ENCODE results near the gene DPY19L1. TPM values are rescaled to one million over a fixed set of nuclear protein-coding genes. Genes with fewer than 3 reads are reported as not detected.
"Not testable (repeated sequence)": the region's sequence is repeated elsewhere in the genome, so short reads cannot be mapped to it uniquely, and the experiment has no call there.

Gene DPY19L1
- total RNA-seq, 2 experiments from 2014 or later = 5.8 to 17.6 TPM

- no peak overlapping the region for H2AFZ ChIP-seq (ENCODE audit: low read length)
- CTCF ChIA-PET (ENCODE audit: unreplicated experiment) = no interaction called here
- H3K36me3 ChIP-seq (ENCODE audit: insufficient read depth, low read length) = no peaks in the 10 kb centered on the region; the same call in 1 of the 2 replicates
- no peak for DNase-seq (ENCODE audit: low spot score)
- H3K4me1 ChIP-seq (ENCODE audit: insufficient read depth, low read length, poor library complexity, severe bottlenecking) = no peaks in the 10 kb centered on the region
- intact Hi-C loops (cut with micrococcal nuclease; ENCODE audit: unreplicated experiment) = no loop called here
- H4K20me1 ChIP-seq (ENCODE audit: insufficient read depth, low read length) = no peaks in the 10 kb centered on the region
- H3K79me2 ChIP-seq (ENCODE audit: insufficient read depth, low read depth, low read length) = no peaks in the 10 kb centered on the region
- H3K9me2 ChIP-seq (ENCODE audit: insufficient read depth, low read length) = no peaks in the 10 kb centered on the region
- BruUV-seq (replicated peaks) = no TSS peak
- H3K4me3 ChIP-seq (ENCODE audit: low read depth, low read length, poor library complexity, severe bottlenecking) = no peak overlapping the region
- no peaks in the 10 kb centered on the region for H3K9me3 ChIP-seq (ENCODE audit: low read length)
- TF ChIP-seq EZH2phosphoT487 (IDR thresholded peaks at IDR 0.05; ENCODE audit: borderline replicate concordance, low read depth, low read length) (no peak), CTCF (conservative IDR thresholded peaks at IDR 0.05; ENCODE audit: low read length) (no peak)
- no peak overlapping the region for H3K4me2 ChIP-seq (ENCODE audit: low read length)
- POLR2A ChIA-PET = no interaction called here
- H3K27ac ChIP-seq (ENCODE audit: low read depth, low read length, poor library complexity, severe bottlenecking) = no peak overlapping the region
Measured at GRCh38 chr7:34928560-34928959, 108.7 kb downstream of the DPY19L1 start.

GRCh38 chr7:34928052-34928451 is 109.2 kb downstream of the DPY19L1 start:
- Histone ChIP-seq H3K79me2 (ENCODE audit: insufficient read depth, low read depth, low read length) (no peaks in the 10 kb centered on the region), H2AFZ (ENCODE audit: low read length) (no peak overlapping the region), H3K4me3 (ENCODE audit: low read depth, low read length, poor library complexity, severe bottlenecking) (no peak overlapping the region), H3K4me1 (ENCODE audit: insufficient read depth, low read length, poor library complexity, severe bottlenecking) (no peaks in the 10 kb centered on the region), H3K9me2 (ENCODE audit: insufficient read depth, low read length) (no peaks in the 10 kb centered on the region), H3K4me2 (ENCODE audit: low read length) (no peak overlapping the region), H3K36me3 (ENCODE audit: insufficient read depth, low read length) (no peaks in the 10 kb centered on the region; the same call in 1 of the 2 replicates), H4K20me1 (ENCODE audit: insufficient read depth, low read length) (no peaks in the 10 kb centered on the region), H3K27ac (ENCODE audit: low read depth, low read length, poor library complexity, severe bottlenecking) (no peak overlapping the region), H3K9me3 (ENCODE audit: low read length) (no peaks in the 10 kb centered on the region)
- CTCF ChIA-PET (ENCODE audit: unreplicated experiment) = no interaction called here
- DNase-seq (ENCODE audit: low spot score) = peak; percentile 59
- intact Hi-C loops (cut with micrococcal nuclease; ENCODE audit: unreplicated experiment) = no loop called here
- TF ChIP-seq EZH2phosphoT487 (IDR thresholded peaks at IDR 0.05; ENCODE audit: borderline replicate concordance, low read depth, low read length) (no peak), CTCF (conservative IDR thresholded peaks at IDR 0.05; ENCODE audit: low read length) (peak; percentile 86)
- POLR2A ChIA-PET = no interaction called here
- BruUV-seq (replicated peaks) = no TSS peak

GRCh38 chr7:34920470-34920869 is 116.8 kb downstream of the DPY19L1 start:
- H3K36me3 ChIP-seq (ENCODE audit: insufficient read depth, low read length); POLR2A ChIA-PET; H3K4me1 ChIP-seq (ENCODE audit: insufficient read depth, low read length, poor library complexity, severe bottlenecking); H3K4me3 ChIP-seq (ENCODE audit: low read depth, low read length, poor library complexity, severe bottlenecking); H3K4me2 ChIP-seq (ENCODE audit: low read length); H3K9me3 ChIP-seq (ENCODE audit: low read length); H3K27ac ChIP-seq (ENCODE audit: low read depth, low read length, poor library complexity, severe bottlenecking); H3K9me2 ChIP-seq (ENCODE audit: insufficient read depth, low read length); H2AFZ ChIP-seq (ENCODE audit: low read length); H3K79me2 ChIP-seq (ENCODE audit: insufficient read depth, low read depth, low read length); H4K20me1 ChIP-seq (ENCODE audit: insufficient read depth, low read length); DNase-seq (ENCODE audit: low spot score); BruUV-seq (replicated peaks); CTCF ChIA-PET (ENCODE audit: unreplicated experiment); intact Hi-C loops (cut with micrococcal nuclease; ENCODE audit: unreplicated experiment): not testable (repeated sequence)

- intact Hi-C loops (cut with micrococcal nuclease; ENCODE audit: unreplicated experiment); H3K79me2 ChIP-seq (ENCODE audit: insufficient read depth, low read depth, low read length); DNase-seq (ENCODE audit: low spot score); H3K36me3 ChIP-seq (ENCODE audit: insufficient read depth, low read length); H3K4me3 ChIP-seq (ENCODE audit: low read depth, low read length, poor library complexity, severe bottlenecking); H2AFZ ChIP-seq (ENCODE audit: low read length); CTCF ChIA-PET (ENCODE audit: unreplicated experiment); H3K4me2 ChIP-seq (ENCODE audit: low read length); H3K4me1 ChIP-seq (ENCODE audit: insufficient read depth, low read length, poor library complexity, severe bottlenecking); H3K9me2 ChIP-seq (ENCODE audit: insufficient read depth, low read length); H4K20me1 ChIP-seq (ENCODE audit: insufficient read depth, low read length); H3K9me3 ChIP-seq (ENCODE audit: low read length); H3K27ac ChIP-seq (ENCODE audit: low read depth, low read length, poor library complexity, severe bottlenecking); BruUV-seq (replicated peaks): not testable (repeated sequence)
- POLR2A ChIA-PET = interaction anchor here (0.6 kb wide), 1 partner anchor 95 kb away, joined by 3 read pairs; no protein-coding TSS in a partner anchor
Measured at GRCh38 chr7:34919038-34919437, 118.2 kb downstream of the DPY19L1 start.

GRCh38 chr7:34918198-34918861 is 119.0 kb downstream of the DPY19L1 start:
- H3K9me3 ChIP-seq (ENCODE audit: low read length); intact Hi-C loops (cut with micrococcal nuclease; ENCODE audit: unreplicated experiment); H2AFZ ChIP-seq (ENCODE audit: low read length); H3K27ac ChIP-seq (ENCODE audit: low read depth, low read length, poor library complexity, severe bottlenecking); BruUV-seq (replicated peaks); H3K4me2 ChIP-seq (ENCODE audit: low read length); H3K4me1 ChIP-seq (ENCODE audit: insufficient read depth, low read length, poor library complexity, severe bottlenecking); H4K20me1 ChIP-seq (ENCODE audit: insufficient read depth, low read length); H3K9me2 ChIP-seq (ENCODE audit: insufficient read depth, low read length); POLR2A ChIA-PET; H3K79me2 ChIP-seq (ENCODE audit: insufficient read depth, low read depth, low read length); H3K4me3 ChIP-seq (ENCODE audit: low read depth, low read length, poor library complexity, severe bottlenecking); CTCF ChIA-PET (ENCODE audit: unreplicated experiment); DNase-seq (ENCODE audit: low spot score); H3K36me3 ChIP-seq (ENCODE audit: insufficient read depth, low read length): not testable (repeated sequence)

Measured in OCI-LY7 (cell line).